HG03045 (cell line): Measurements from ENCODE around the gene SEPTIN11.
"Not testable (repeated sequence)": the region's sequence is repeated elsewhere in the genome, so short reads cannot be mapped to it uniquely, and the experiment has no call there.

ENCODE experiments used
- ATAC-seq: cut with Tn5 transposase; IDR thresholded peaks from one replicate; pipeline ENCODE4 v1.9.1; 2021; ENCODE audit warnings: mild to moderate bottlenecking, moderate library complexity; ENCODE audit not compliant: unreplicated experiment

Gene SEPTIN11

DNA sequence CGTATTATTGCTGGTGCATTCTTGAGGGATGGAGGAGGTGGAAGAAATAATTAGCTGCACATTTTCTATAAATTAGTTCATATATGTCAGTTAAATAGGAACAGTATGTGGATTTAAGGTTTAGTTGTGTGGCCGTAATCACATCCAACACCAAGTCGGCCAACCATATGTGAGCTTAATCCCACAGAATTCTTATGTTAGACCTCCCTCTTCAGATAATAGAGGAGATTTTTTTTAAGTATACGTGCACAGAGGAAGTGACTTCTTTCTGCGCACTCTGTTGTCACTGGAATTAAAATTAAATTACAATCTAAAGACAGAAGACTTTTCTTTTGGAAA, 2.1 kb downstream of the SEPTIN11 start:
- ATAC-seq: no peak

DNA sequence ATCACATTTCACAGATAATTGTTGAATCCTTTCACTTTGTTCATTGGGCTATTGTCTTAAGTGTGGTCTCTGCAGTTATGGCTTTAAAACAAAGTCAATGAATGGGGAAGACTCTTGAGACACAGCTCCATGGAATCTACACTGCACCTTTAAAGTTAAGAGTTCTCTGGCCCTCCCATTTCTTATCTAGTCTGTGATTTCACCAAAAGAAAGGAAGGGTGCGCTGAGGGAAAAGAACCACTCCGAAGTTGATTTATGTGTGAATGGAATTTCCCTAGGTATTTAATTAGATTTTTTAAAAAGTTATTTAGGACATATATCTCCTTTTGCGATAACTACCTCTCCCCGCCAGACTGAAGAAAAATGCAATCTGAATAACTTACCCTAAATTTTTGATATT, 2.5 kb downstream of the SEPTIN11 start:
- ATAC-seq: no peak

- no peak for ATAC-seq
Observed at GRCh38 chr4:76952656-76953582, 3.4 kb downstream of the SEPTIN11 start.

GRCh38 chr4:76953956-76954355, 4.4 kb downstream of the SEPTIN11 start:
- ATAC-seq: no peak

DNA sequence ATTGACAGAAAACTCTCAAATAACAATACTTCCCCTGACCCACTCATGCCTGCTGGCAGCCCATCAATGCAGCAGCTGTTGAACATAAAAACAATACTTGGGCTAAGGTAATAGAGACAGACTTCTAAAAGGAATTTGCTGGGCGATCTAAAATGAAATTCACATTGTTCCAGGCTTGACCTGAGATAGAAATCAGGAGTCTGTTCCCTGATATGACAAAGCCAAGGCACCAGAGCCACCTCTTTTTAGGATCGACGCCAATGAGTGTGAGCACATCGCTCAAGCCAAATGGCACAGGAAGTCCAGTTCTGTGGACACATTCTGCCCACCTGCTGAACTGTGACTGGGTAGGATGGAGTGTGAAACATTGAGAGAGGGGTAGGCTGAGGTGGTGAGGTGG, 4.9 kb downstream of the SEPTIN11 start:
- ATAC-seq: no peak

GRCh38 chr4:76955182-76955581, 5.6 kb downstream of the SEPTIN11 start:
- ATAC-seq: no peak

DNA sequence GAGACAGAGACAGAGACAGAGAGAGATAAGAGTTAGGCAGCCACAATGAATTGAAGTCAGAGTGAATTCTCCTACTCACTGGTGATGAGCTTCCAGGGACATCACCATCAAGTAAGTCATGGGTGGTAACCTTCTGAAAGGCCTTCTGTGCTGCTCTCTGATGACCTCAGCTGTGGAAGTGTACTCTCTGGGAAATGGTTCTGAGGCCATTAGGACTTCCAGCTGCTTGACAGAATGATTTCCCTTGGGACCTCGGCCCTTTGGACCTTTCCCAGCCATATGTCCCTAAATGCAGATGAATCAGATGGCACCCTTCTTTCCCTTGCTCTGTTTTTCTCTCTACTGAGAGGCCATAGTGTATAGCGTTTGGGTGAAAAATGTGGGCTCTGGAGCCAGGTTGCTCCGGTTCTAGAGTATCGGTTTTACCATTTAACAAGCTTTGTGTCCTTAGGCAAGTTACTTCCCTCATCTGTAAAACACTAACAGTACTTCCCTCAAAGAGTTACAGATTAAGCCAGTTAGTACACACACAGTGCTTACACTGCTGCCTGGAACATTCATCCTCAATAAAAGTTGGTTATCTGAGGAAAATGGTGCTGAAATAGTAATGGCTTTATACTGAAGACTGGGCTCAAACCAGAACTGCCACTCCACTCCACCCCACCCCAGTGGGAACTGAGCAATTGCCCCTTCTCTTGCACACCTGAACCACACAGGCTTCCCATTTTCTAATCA, 7.6 kb downstream of the SEPTIN11 start:
- no peak for ATAC-seq

DNA sequence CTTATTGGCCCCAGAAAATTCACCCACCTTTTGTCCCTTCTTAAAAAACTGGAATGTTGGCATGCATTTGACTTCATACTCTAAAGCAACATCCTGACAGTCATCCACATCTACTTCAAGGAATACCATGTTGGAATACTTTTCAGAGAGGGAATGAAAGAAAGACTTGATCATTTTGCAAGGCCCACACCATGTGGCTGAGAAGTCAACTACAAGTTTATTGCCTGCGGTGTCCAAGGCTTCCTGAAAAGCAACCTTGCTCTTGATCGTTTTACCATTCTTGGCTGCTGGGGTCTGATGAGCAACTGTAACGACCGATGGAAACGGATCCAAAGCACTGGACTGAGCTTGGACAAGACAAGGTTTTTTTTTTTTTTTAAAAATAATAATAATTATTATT, 9.3 kb downstream of the SEPTIN11 start:
- ATAC-seq: no peak

GRCh38 chr4:76960014-76960413, 10.5 kb downstream of the SEPTIN11 start:
- ATAC-seq: peak; percentile 74

DNA sequence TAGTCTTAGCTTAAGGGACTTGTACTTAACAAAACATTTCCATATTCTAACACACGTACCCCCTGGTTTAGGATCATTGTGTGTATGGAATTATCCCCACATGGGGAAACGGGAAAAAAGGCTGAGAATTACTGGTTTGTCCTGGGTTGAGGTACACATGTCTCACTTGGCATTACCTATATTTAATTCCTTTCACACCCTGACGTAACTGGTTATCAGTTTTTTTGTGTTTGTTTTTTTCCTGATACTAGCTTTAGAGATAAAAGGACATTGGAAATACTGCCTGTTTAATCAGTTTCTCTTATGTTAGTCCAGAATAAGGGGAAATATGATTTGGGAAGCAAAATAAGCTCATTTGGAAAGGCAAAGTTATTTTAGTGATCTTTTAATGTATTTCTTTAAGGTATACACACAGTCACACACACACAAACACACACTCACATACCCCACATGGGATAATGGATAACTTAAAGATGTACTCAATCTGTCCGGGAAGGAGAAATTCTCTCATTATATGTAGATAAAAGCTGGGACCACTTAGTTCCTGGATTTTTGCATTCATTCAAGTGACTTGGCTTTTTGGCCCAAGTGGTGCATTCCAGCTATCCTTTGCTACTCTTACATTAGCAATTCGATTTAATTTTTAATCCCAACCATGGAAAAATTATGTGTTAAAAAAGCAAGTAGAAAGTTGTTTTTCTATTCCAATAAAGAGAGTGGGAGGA, 13.0 kb downstream of the SEPTIN11 start:
- ATAC-seq: no peak

- ATAC-seq: no peak
Observed at GRCh38 chr4:76963131-76963750, 13.7 kb downstream of the SEPTIN11 start.

GRCh38 chr4:76963927-76964326, 14.4 kb downstream of the SEPTIN11 start:
- not testable (repeated sequence) for ATAC-seq

GRCh38 chr4:76964769-76965168, 15.2 kb downstream of the SEPTIN11 start:
- no peak for ATAC-seq

DNA sequence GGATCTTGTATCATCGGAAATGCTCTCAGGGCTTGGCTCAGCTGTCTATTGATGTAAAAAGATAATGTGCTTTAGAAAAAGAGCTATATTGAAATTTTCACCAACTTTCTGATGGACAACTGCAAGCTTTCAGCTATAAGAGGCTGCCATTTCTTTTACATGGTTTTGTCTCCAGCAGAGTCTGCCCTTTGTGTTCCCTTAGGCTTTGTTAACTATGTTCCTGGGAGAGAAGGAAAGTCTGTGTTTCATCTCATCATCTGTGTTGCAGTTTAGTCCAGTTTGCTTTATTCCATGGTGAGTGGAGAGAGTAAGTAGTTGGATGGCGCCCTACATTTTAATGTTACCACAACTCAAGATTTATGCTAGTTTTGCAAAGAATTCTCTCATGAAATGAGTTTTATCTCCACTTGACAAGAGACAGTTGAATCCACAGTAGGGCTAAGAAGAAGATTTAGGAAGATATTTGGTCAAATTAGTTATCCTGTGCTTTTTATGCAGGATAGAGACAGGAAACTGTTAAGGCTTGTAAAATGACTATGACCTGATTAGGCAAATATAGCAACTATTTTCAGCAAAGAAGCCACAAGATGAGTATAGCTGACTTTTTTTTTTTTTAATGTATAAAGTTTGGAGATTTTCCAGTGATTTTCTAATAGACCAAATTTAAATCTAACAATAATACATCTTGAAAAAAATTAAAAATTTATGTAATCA, 16.5 kb downstream of the SEPTIN11 start:
- no peak for ATAC-seq

- ATAC-seq: no peak
Observed at GRCh38 chr4:76968937-76969336, 19.4 kb downstream of the SEPTIN11 start.

DNA sequence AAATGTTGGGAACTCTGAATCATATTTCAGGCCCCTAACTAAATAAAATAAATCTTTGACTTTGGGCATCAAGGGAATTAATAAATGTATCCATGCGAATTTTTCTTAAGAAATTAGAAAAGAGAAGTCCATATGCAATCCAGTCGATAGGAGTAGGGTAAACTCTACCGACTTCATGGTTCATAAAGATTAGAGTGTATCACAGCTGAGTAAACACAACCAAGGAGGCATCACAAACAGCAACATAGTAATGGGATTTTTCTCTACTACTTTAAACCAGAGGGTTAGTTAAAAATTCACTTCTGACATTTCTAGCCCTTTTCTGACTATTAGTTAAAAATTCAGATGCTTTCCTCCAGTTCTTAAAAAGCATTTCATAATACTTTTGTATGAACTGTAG, 19.9 kb downstream of the SEPTIN11 start:
- no peak for ATAC-seq

- no peak for ATAC-seq
Observed at GRCh38 chr4:76969941-76970529, 20.5 kb downstream of the SEPTIN11 start.

- ATAC-seq: no peak
Observed at GRCh38 chr4:76972306-76972705, 22.8 kb downstream of the SEPTIN11 start.

DNA sequence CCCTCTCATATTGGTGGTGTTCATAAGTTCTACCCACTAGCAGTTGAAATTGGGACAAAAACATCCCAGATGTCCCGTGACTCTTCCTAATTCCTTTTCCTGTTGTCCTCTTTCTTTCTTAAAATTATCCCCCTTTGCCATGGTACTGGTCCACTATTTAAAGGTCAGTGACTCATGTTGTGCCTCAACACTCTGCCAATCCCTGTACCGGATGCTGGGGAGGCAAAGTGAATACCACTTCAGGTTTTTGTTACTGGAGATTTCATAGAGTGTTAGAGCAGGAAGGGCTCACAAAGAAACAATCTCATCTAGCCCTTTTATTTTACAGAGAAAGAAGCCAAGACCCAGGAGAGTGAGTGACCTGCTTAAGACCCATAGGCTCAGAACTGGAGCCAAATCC, 24.6 kb downstream of the SEPTIN11 start:
- ATAC-seq: no peak

DNA sequence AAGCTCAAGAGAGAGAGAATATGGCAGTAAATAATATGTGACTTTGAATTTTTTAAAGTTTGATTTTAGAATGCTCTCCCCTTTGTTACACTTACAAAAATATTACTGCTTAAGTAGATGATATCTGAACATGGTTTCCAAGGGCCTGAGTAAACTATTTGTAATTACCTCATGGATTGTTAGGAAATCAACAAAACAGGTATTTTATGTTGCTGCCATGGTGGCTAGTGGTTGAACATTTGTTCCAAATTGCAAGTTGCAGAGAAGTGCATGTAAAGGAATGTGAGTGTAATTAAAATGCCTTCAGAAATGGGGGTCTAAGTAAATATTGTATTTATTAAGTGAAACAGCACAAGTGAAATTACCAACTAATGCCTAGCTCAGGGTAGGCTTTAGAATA, 27.6 kb downstream of the SEPTIN11 start:
- ATAC-seq: no peak
